Retinal pigment epithelial cell (primary cell): ENCODE measurements around the gene RFC2.

Experiments used
- DNase-seq: peaks from one replicate; pipeline ENCODE4 v3.0.0-alpha.2; 2010; ENCODE audit warnings: low read depth
- H3K4me3 ChIP-seq: 2 replicates; pipeline ENCODE4 v1.5.1; 2011; ENCODE audit warnings: mild to moderate bottlenecking, low read length, control low read depth, moderate library complexity
- TF ChIP-seq, protein P1 (sequence below): conservative IDR thresholded peaks from 2 replicates; pipeline ENCODE4 v1.5.1; 2011; ENCODE audit warnings: low read depth, low read length, control low read depth, inconsistent platforms

RFC2 gene

DNA sequence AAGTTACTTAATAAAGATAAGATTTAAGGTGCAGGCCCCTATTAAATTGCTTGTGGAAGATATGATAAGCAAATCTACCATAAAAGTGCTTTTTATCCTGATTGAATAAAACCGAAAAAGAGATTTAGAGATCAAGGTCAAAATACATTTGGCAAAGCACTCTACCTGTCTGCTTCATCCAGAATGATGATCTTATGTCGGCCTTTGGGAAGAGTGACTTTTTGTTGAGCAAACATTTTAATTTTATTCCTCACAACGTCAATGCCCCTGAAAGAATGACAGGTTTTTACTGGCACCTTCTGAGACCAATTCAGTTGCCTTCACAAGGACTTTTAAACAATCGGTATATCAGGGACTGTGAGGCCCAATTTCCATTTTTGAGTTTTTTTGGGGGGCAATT lies 7.7 kb downstream of the RFC2 start:
- TF ChIP-seq, protein P1, sequence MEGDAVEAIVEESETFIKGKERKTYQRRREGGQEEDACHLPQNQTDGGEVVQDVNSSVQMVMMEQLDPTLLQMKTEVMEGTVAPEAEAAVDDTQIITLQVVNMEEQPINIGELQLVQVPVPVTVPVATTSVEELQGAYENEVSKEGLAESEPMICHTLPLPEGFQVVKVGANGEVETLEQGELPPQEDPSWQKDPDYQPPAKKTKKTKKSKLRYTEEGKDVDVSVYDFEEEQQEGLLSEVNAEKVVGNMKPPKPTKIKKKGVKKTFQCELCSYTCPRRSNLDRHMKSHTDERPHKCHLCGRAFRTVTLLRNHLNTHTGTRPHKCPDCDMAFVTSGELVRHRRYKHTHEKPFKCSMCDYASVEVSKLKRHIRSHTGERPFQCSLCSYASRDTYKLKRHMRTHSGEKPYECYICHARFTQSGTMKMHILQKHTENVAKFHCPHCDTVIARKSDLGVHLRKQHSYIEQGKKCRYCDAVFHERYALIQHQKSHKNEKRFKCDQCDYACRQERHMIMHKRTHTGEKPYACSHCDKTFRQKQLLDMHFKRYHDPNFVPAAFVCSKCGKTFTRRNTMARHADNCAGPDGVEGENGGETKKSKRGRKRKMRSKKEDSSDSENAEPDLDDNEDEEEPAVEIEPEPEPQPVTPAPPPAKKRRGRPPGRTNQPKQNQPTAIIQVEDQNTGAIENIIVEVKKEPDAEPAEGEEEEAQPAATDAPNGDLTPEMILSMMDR, result no peak
- H3K4me3 ChIP-seq, result no peak overlapping the region

DNA sequence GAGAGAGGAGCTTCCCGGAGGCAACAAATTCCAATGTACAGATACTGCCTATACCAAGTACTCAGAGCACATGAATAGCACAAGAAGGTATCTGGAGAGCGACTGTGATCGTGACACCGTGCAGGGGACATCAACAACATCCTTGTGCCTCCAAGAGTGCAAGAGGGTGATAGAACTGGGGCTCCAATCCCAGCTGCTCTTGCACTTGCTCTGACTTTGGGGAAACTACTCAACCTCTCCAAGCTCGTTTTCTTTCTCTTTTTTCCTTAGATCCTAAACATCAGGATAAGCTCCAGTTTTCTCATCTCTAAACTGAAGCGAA lies 12.1 kb downstream of the RFC2 start:
- no peak for DNase-seq
- TF ChIP-seq, protein P1, result no peak
- no peak overlapping the region for H3K4me3 ChIP-seq

More for the DNA sequence above, 7.7 kb downstream of the RFC2 start:
- DNase-seq, result no peak

DNA sequence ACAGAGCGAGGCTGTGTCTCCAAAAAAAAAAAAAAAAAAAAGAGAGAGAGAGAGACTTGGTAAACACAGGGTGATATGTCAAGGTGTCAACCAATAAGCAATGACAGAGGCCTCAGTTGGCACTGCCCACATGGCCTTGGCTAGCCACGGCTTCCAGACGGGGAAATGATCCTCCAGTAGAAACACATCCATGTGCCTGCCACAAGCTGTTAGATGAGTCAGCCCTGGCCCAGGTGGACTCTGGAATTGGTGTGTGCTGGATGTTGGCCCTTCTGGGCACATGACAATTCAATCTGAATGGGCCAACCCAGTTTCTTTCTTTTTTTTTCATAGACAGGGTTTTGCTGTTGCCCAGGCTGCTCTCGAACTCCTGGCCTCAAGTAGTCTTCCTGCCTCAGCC lies 13.7 kb downstream of the RFC2 start:
- no peak for DNase-seq
- TF ChIP-seq, protein P1, result no peak
- no peak overlapping the region for H3K4me3 ChIP-seq

DNA sequence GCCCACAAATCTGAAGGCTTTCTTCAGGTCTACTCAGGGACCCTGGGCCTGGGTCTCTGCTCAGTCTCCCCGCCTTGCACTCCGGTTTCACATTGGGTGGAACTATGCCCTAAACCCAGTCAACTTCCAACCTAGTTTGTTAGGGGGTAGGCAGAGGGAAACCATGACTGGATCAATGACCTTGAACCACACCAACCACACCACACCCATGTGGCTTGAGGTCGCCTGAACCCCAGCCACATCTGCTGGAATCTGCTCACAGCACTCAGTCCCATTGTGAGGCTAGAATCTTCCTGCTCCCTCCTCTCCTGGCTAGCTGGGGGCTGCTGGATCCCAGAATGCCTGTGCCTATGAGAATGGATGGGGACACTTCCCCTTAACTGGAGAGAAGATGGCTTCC lies 17.9 kb downstream of the RFC2 start:
- no peak overlapping the region for H3K4me3 ChIP-seq
- TF ChIP-seq, protein P1, result no peak
- DNase-seq, result no peak

DNA sequence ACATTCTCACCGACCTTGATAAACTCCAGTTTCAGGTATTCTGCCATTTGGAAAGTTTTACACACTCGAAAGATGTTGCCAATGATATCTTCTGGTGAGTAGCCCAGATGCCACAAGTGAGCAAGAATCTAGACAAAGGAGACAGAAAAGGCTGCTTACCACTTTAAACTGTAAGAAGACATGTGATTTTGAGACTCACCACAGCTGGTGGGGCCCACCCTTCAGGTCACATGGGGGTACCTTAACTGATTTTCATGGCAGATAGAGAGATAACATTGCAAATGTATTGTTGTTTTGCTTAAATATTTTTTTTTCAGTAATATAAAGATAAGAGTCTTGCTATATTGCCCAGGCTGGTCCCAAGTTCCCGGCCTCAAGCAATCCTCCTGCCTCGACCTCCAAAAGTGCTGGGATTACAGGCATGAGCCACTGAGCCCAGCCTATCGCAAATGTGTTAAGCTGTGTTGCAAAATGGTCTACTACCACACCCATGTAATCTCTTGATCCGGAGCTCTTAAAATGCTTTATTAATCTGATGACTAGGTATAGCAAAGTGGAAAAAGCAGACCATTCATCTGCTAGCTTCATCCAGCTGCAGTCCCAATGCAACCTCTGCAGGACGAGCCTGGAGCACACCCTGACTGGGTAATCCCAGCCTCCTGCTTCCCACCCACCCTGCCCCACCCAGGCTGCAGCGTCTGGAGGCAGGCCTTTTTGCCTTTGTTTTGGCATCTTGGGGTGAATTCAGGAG lies 18.5 kb downstream of the RFC2 start:
- DNase-seq, result no peak
- H3K4me3 ChIP-seq, result no peak overlapping the region
- TF ChIP-seq, protein P1, result no peak

DNA sequence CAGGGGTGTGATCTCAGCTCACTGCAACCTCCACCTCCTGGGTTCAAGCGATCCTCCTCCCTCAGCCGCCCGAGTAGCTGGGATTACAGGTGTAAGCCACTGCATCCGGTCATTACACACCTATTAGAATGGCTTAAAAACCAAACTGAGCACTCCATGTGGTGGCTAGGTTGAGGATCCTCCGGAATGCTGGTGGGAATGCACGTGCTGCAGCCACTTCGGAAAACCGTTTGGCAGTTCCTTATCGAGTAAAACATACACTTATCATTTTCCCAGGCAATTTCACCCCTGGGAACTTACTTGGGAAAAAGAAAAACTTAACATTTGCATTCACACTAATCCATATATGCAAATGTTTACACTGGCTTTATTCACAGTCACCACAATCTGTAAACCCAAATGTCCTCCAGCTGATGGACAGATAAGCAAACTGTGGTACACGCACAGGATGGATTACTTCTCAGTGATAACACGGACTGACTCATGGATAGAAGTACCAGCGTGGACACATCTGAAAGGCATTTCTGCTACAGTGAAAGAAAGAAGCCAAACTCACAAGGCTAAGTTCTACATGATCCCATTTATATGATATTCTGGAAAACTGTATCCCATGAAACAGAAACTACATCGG lies 20.4 kb downstream of the RFC2 start:
- H3K4me3 ChIP-seq, result no peak overlapping the region
- DNase-seq, result no peak
- TF ChIP-seq, protein P1, result no peak

DNA sequence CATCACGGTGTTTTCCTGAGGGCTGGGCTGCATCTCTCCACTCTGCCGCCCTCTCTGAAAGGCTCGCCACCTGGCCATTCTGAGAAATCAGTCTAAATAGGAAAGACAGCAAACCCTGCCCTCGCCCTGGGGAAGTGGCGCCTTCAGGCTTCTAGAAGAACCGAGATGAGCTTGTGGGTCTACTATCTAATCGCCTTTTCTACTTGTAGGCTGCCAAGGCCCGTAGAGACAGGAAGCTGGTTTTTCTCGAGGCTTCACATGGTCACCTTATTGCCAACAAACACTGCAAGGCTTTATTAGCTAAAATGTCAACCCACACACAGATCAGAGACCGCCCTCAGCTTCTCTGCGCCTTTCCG lies 23.0 kb downstream of the RFC2 start:
- TF ChIP-seq, protein P1, result no peak
- H3K4me3 ChIP-seq, result no peak overlapping the region
- no peak for DNase-seq
